Skeletal muscle tissue (tissue), 4 donors: ENCODE results near the gene NKX6-2. TPM values are rescaled to one million over a fixed set of nuclear protein-coding genes. Genes with fewer than 3 reads are reported as not detected.
"Not testable (repeated sequence)": the region's sequence is repeated elsewhere in the genome, so short reads cannot be mapped to it uniquely, and the experiment has no call there.

Experiments used
- H3K27ac ChIP-seq: one replicate; pipeline ENCODE4 v1.7.0; 2013; ENCODE audit warnings: mild to moderate bottlenecking, low read depth, low read length, inconsistent platforms
- H3K27me3 ChIP-seq, 3 donors: one replicate each; pipeline ENCODE4 v1.7.0; 2013; ENCODE audit warnings: low read length in 3 of 3; ENCODE audit not compliant: control insufficient read depth in 3 of 3, insufficient read depth in 3 of 3
- H3K36me3 ChIP-seq, 3 donors: one replicate each; pipeline ENCODE4 v1.7.0; 2013; ENCODE audit warnings: low read length in 3 of 3; ENCODE audit not compliant: control insufficient read depth in 3 of 3, insufficient read depth in 3 of 3
- H3K4me1 ChIP-seq, 3 donors: one replicate each; pipeline ENCODE4 v1.7.0; 2013; ENCODE audit warnings: low read length in 3 of 3, mild to moderate bottlenecking in 3 of 3; ENCODE audit not compliant: control insufficient read depth in 3 of 3, insufficient read depth in 3 of 3
- H3K4me3 ChIP-seq, 3 donors: one replicate each; pipeline ENCODE4 v1.7.0; 2013; ENCODE audit warnings: low read length in 3 of 3
- H3K9ac ChIP-seq, 3 donors: one replicate each; pipeline ENCODE4 v1.7.0; 2013; ENCODE audit warnings: low read length in 3 of 3, mild to moderate bottlenecking in 3 of 3, moderate library complexity in 2 of 3, low read depth in 1 of 3
- H3K9me3 ChIP-seq, 3 donors: one replicate each; pipeline ENCODE4 v1.7.0; 2013; ENCODE audit warnings: low read length in 3 of 3; ENCODE audit not compliant: control insufficient read depth in 3 of 3
- total RNA-seq: library from RNA; depleted of rRNA; stranded (reverse); fragments of >200 nt; gene quantifications from one replicate; pipeline ENCODE4 v1.2.3, GENCODE V29; 2014
- donor health status: Osteomylitis.

NKX6-2 gene
- total RNA-seq, 1 donor from 2014 or later: not detected

GRCh38 chr10:132827423-132827789, 41.5 kb upstream of the NKX6-2 start:
- Histone ChIP-seq H3K27ac (no peak overlapping the region), H3K27me3 (peaks cover 0 to 7% (median 0%) of the 10 kb centered on the region in 3 donors), H3K9me3 (no peaks in the 10 kb centered on the region), H3K4me3 (no peak overlapping the region), H3K9ac (no peak overlapping the region), H3K36me3 (peaks cover 0 to 11% (median 9%) of the 10 kb centered on the region in 3 donors), H3K4me1 (no peaks in the 10 kb centered on the region)

- Histone ChIP-seq H3K4me3 (no peak overlapping the region), H3K27me3 (peaks cover 0 to 4% (median 0%) of the 10 kb centered on the region in 3 donors), H3K27ac (no peak overlapping the region), H3K36me3 (peaks cover 0 to 15% (median 12%) of the 10 kb centered on the region in 3 donors), H3K9ac (no peak overlapping the region), H3K9me3 (no peaks in the 10 kb centered on the region), H3K4me1 (no peaks in the 10 kb centered on the region)
Measured at GRCh38 chr10:132826524-132827422, 40.8 kb upstream of the NKX6-2 start.

- not testable (repeated sequence) for H3K27me3 ChIP-seq, H3K4me3 ChIP-seq, H3K9ac ChIP-seq, H3K4me1 ChIP-seq, H3K27ac ChIP-seq, H3K9me3 ChIP-seq
- H3K36me3 ChIP-seq: peaks cover 0 to 19% (median 12%) of the 10 kb centered on the region in 3 donors
Measured at GRCh38 chr10:132825783-132826523, 40.0 kb upstream of the NKX6-2 start.

GRCh38 chr10:132820056-132820455, 34.1 kb upstream of the NKX6-2 start:
- no peaks in the 10 kb centered on the region for H3K4me1 ChIP-seq
- no peak overlapping the region for H3K9ac ChIP-seq
- peaks cover 0 to 26% (median 14%) of the 10 kb centered on the region in 3 donors for H3K36me3 ChIP-seq
- no peak overlapping the region for H3K27ac ChIP-seq
- H3K4me3 ChIP-seq: no peak overlapping the region
- peaks cover 0 to 11% (median 0%) of the 10 kb centered on the region in 3 donors for H3K27me3 ChIP-seq
- no peaks in the 10 kb centered on the region for H3K9me3 ChIP-seq

DNA sequence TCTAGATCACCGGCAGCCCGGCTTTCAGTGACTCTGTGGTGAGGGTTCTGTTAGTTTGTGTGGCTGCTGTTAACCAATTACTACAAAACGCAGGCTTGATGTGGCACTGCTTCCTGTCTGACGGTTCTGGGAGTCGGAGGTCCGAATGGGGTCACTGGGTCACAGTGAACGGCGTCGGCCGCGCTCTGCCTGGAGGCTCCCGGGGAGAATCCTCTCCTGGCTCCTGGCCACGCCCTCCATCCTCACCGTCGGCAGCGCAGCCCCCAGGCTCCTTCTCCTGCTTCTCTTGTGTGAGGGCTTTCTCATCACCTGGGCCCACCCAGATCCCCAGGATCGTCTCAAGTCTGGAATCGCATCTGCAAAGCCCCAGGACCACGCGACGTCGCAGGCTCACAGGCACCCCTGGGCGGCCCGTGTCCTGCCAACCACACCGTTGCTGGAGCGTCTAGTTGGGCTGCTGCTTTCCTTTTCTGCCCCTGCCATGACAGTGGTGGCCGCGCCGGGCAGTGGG, 31.8 kb upstream of the NKX6-2 start:
- Histone ChIP-seq H3K4me1 (no peaks in the 10 kb centered on the region), H3K9ac (no peak overlapping the region), H3K36me3 (peaks cover 0 to 21% (median 10%) of the 10 kb centered on the region in 3 donors), H3K27me3 (peaks cover 0 to 16% (median 0%) of the 10 kb centered on the region in 3 donors), H3K9me3 (no peaks in the 10 kb centered on the region), H3K27ac (no peak overlapping the region), H3K4me3 (no peak overlapping the region)

DNA sequence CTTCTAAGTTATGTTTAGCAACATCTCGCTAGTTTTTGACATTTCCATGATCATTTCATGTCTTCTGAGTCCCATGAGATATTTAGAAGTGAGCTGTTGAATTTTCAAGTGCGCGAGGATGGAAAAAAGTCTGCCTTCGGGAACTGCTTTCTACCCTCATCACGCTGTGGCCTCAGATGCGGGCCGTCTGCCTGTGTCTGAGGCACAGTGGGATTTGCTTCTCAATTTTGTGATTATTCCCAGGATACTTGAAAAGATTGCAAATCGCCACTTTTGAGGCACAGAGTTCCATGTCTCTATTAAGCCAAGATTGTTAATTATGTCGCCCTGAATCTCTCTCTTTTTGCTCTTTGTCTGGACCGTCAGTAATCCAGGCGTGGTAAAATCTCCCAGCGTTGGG, 30.8 kb upstream of the NKX6-2 start:
- Histone ChIP-seq H3K36me3 (peaks cover 0 to 13% (median 5%) of the 10 kb centered on the region in 3 donors), H3K9me3 (no peaks in the 10 kb centered on the region), H3K4me1 (no peaks in the 10 kb centered on the region), H3K4me3 (no peak overlapping the region), H3K27me3 (peaks cover 0 to 21% (median 0%) of the 10 kb centered on the region in 3 donors), H3K9ac (no peak overlapping the region), H3K27ac (no peak overlapping the region)

GRCh38 chr10:132815168-132815857, 29.4 kb upstream of the NKX6-2 start:
- Histone ChIP-seq H3K27me3 (peaks cover 0 to 28% (median 2%) of the 10 kb centered on the region in 3 donors), H3K36me3 (peaks cover 0 to 6% (median 5%) of the 10 kb centered on the region in 3 donors), H3K4me1 (no peaks in the 10 kb centered on the region)

DNA sequence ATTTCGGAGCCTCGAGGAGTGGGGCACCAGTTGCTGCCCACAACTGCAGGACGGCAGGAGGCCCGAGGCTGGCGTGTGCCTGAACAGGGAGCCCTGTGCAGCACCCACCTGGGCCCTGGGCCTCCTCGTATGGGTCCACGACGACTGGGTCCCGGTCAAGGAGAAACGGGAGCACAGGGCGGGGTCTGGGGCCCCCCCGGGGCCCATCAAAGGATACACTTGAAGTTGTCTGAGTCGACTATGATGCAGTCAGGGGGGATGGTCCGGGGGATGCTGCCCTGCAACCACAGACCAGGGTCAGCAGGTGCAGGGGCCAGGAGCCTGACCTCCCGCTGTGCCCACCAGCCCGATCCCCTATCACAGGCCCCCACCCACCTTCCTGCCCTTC, 28.5 kb upstream of the NKX6-2 start:
- Histone ChIP-seq H3K4me3 (no peak overlapping the region), H3K9me3 (no peaks in the 10 kb centered on the region), H3K27me3 (peaks cover 0 to 28% (median 2%) of the 10 kb centered on the region in 3 donors), H3K36me3 (peaks cover 0 to 3% (median 0%) of the 10 kb centered on the region in 3 donors), H3K27ac (no peak overlapping the region), H3K4me1 (no peaks in the 10 kb centered on the region), H3K9ac (no peak overlapping the region)

More at GRCh38 chr10:132815168-132815857, 29.4 kb upstream of the NKX6-2 start:
- Histone ChIP-seq H3K9ac (no peak overlapping the region), H3K9me3 (no peaks in the 10 kb centered on the region), H3K4me3 (no peak overlapping the region), H3K27ac (no peak overlapping the region)

DNA sequence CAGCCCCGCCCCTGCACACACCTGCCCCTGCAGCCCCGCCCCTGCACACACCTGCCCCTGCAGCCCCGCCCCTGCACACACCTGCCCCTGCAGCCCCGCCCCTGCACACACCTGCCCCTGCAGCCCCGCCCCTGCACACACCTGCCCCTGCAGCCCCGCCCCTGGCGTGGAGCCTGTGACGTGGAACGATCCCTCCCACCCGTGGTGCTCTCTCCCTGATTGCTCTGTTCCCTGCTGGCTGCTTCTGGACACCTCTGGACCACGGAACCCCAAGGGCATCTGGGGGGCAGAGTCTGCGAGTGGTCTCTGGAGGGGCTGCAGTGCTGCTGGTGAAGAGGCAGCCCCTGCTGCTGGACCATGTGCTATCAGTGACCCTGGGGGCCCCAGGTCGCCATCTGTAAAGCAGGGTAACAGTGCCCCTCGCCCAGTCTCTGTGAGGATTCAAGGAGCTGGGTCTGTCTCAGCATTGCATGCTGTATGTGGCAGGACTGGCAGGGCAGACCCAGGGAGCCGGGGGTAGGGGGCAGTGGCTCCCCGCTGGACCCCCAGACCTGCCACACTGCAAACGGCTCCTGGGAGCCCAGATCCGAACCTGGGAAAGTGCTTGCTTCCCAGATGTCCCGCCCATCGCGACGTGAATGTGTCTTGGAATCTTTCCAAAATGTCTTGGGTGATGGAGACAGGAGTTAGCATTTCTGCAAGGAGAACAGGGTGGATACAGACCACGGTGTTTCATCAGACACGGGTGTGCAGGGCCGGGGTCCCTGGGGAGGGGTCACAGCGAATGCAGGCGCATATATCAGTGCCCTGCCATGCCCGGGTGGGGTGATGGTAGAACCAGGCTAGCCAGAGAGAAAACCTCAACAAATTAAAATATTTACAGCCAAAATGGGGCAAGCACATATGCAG, 27.9 kb upstream of the NKX6-2 start:
- peaks cover 0 to 29% (median 2%) of the 10 kb centered on the region in 3 donors for H3K27me3 ChIP-seq

More for the DNA sequence above, 27.9 kb upstream of the NKX6-2 start:
- no peak overlapping the region for H3K9ac ChIP-seq
- no peaks in the 10 kb centered on the region for H3K9me3 ChIP-seq
- no peaks in the 10 kb centered on the region for H3K4me1 ChIP-seq
- no peak overlapping the region for H3K27ac ChIP-seq
- H3K36me3 ChIP-seq: peaks cover 0 to 3% (median 0%) of the 10 kb centered on the region in 3 donors
- no peak overlapping the region for H3K4me3 ChIP-seq
